Right lobe of liver (tissue), 6 donors: ENCODE measurements around the gene PPP2R5B. TPM values are rescaled to one million over a fixed set of nuclear protein-coding genes. Genes with fewer than 3 reads are reported as not detected.
A peak's percentile ranks its signal among the peaks of the same experiment; 100 is the strongest.

Source experiments
- ATAC-seq, 4 donors: fragments of 200-7000 bp; cut with Tn5 transposase; one replicate each; pipeline ENCODE4 v1.9.1; 2020; ENCODE audit warnings: mild to moderate bottlenecking in 4 of 4, moderate library complexity in 4 of 4
- DNase-seq, 3 donors: peaks; one replicate each; pipeline ENCODE4 v3.0.0-alpha.2; 2020
- H3K27ac ChIP-seq, 3 donors: fragments of 200-600 bp; one replicate each; pipeline ENCODE4 v1.8.0; 2022
- H3K27me3 ChIP-seq, 2 donors: fragments of 200-600 bp; one replicate each; pipeline ENCODE4 v1.8.0; 2022
- H3K36me3 ChIP-seq, 4 donors: fragments of 200-600 bp; sonication (generic) in 1 of 4; one replicate each; pipeline versions ENCODE4 v1.5.1 to v1.8.0; 2017 to 2022; ENCODE audit warnings: control low read depth in 1 of 4
- H3K4me1 ChIP-seq, 4 donors: fragments of 200-600 bp; sonication (generic) in 1 of 4; one replicate each; pipeline versions ENCODE4 v1.5.1 to v1.8.0; 2017 to 2022; ENCODE audit warnings: control low read depth in 1 of 4
- H3K4me3 ChIP-seq, 3 donors: fragments of 200-600 bp; one replicate each; pipeline ENCODE4 v1.8.0; 2022
- H3K9me3 ChIP-seq, 4 donors: fragments of 200-600 bp; sonication (generic) in 1 of 4; one replicate each; pipeline versions ENCODE4 v1.5.1 to v1.8.0; 2017 to 2022; ENCODE audit warnings: control low read depth in 1 of 4
- POLR2A ChIP-seq: fragments of 450-650 bp; IDR thresholded peaks from one replicate; pipeline ENCODE4 v1.6.1; 2017; ENCODE audit warnings: antibody characterized with exemption, mild to moderate bottlenecking
- WGBS: methylation state at CpG from one replicate; pipeline ENCODE4 v1.1.6; 2018; ENCODE audit warnings: low coverage, low lambda C conversion rate; ENCODE audit not compliant: insufficient coverage; ENCODE audit errors: missing lambda C conversion rate; 5-methylcytosine and 5-hydroxymethylcytosine counted together
- intact Hi-C, 2 donors: fragments of 100-400 bp; cut with DNase I; formaldehyde crosslinking; loops; one replicate each; pipeline versions ENCODE4 v1.11.2 to v1.14.1; 2022
- total RNA-seq, 6 experiments: library from RNA; depleted of rRNA in 2 of 6; stranded (reverse); fragments of >200 nt in 2 of 6; fragmentation: NEBNext Ultra II Directional in 3 of 6; extraction: Animal tissue kit (Norgen Biotek cat#: 25700) in 3 of 6; gene quantifications; one replicate each; pipeline versions ENCODE4 v1.1.0 to v1.2.4, GENCODE V29; 2016 to 2023
- TF ChIP-seq, protein P1 (sequence below), 4 donors: fragments of 200-600 bp in 3 of 4; fragments of 450-650 bp in 1 of 4; IDR thresholded peaks; one replicate each; pipeline versions ENCODE4 v1.5.1 to v1.8.0; 2016 to 2022; ENCODE audit warnings: antibody characterized with exemption in 4 of 4, mild to moderate bottlenecking in 2 of 4
- donor health status: DM: no; HTN: yes; CAD: no.
- donor health status: DM: no; HTN: no; CAD: no.
- donor health status: DM: no; HTN: no; CAD: no.
- donor health status: DM: no; HTN: yes; CAD: no.
- donor health status: DM: no; HTN: yes; CAD: no.

Gene PPP2R5B
- total RNA-seq, 6 experiments from 2014 or later: 6.8 to 12.6 (median 8.9) TPM

DNA sequence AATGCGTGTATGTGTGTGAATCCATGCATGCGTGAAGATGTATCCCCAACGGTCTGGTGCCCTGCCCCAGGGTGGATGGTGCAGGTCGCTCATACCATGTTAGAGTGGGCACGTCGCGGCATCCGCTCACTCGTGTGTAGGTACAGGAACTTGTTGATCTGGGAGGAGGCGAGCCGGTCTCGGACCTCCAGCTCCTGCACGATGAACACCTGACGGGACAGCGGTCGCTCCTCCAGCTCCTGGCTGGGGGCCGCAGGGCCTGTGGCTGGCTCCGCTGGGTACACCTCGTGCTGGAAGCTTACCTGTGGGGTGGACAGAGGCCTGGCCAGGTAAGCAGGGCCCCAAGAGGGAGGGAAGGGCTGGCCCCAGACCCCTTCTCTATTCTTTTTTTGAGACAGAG, 25.9 kb upstream of the PPP2R5B start:
- intact Hi-C loops: loop anchor here in 1 of 2 donors (5.0 kb wide), 1 partner anchor 46 kb away; no protein-coding TSS in a partner anchor
- Histone ChIP-seq H3K4me1 (peaks cover 0 to 14% (median 6%) of the 10 kb centered on the region in 4 donors), H3K4me3 (no peak overlapping the region), H3K9me3 (no peaks in the 10 kb centered on the region), H3K36me3 (peaks cover 0 to 54% (median 19%) of the 10 kb centered on the region in 4 donors), H3K27ac (no peak overlapping the region), H3K27me3 (no peaks in the 10 kb centered on the region)
- DNase-seq: peak; percentile 24 to 54 (median 43)
- TF ChIP-seq, protein P1, sequence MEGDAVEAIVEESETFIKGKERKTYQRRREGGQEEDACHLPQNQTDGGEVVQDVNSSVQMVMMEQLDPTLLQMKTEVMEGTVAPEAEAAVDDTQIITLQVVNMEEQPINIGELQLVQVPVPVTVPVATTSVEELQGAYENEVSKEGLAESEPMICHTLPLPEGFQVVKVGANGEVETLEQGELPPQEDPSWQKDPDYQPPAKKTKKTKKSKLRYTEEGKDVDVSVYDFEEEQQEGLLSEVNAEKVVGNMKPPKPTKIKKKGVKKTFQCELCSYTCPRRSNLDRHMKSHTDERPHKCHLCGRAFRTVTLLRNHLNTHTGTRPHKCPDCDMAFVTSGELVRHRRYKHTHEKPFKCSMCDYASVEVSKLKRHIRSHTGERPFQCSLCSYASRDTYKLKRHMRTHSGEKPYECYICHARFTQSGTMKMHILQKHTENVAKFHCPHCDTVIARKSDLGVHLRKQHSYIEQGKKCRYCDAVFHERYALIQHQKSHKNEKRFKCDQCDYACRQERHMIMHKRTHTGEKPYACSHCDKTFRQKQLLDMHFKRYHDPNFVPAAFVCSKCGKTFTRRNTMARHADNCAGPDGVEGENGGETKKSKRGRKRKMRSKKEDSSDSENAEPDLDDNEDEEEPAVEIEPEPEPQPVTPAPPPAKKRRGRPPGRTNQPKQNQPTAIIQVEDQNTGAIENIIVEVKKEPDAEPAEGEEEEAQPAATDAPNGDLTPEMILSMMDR (IDR thresholded peaks at IDR 0.05): no peak
- no peak for TF ChIP-seq POLR2A
- no peak for ATAC-seq
- WGBS: 100% methylated on average over 2 of the region's 19 CpGs

DNA sequence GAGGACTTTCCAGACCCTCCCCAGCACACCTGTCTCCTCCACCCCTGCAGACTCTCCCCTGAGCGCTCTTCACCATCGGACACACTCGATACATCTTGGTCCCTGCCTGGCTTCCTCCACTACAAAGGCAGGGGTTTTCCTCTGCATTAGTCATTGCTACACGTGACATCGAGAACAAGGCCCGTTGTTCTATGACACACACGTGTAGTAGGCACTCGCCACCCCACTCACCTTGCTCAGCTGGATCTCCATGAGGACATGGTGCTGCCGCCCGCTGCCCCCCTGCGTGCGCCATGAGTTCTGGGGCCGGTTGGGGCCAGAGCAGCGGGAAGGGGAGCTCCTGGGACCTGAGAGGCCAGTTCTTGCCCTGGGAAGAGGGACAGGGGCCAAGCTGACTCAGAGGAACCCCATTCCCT, 24.2 kb upstream of the PPP2R5B start:
- ATAC-seq: no peak
- H3K36me3 ChIP-seq: peaks cover 0 to 64% (median 25%) of the 10 kb centered on the region in 4 donors

DNA sequence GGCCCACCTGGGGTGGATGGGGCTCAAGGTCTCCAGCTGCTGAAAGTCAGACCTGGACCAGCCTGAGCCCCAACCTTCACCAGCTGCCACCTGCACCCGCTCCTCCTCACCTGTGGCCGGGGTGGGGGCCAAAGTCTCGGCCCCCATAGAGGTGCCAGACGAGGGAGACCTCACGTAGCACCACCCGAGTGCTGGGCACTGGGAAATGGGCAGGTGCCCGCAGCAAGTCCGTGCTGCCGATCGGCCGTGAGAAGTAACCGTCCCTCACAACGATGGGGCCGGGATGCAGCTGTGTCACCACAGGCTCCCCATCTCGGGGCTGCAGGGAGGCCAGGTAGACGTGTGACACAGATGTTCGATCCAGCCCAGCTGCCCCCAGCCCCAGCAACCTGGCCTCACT, 23.7 kb upstream of the PPP2R5B start:
- intact Hi-C loops: no loop called here
- Histone ChIP-seq H3K27me3 (no peaks in the 10 kb centered on the region), H3K36me3 (peaks cover 0 to 69% (median 26%) of the 10 kb centered on the region in 4 donors), H3K4me1 (no peaks in the 10 kb centered on the region), H3K9me3 (no peaks in the 10 kb centered on the region), H3K27ac (no peak overlapping the region), H3K4me3 (no peak overlapping the region)
- DNase-seq (peak in 1 of 3 donors; percentile 41), ATAC-seq (no peak)
- WGBS: no CpG with 5 or more reads among the region's 17 CpGs
- TF ChIP-seq, protein P1 (IDR thresholded peaks at IDR 0.05): no peak
- TF ChIP-seq POLR2A: no peak

More for the DNA sequence above, 24.2 kb upstream of the PPP2R5B start:
- intact Hi-C loops: no loop called here
- no peak overlapping the region for H3K4me3 ChIP-seq
- TF ChIP-seq, protein P1 (IDR thresholded peaks at IDR 0.05): no peak
- no peak for TF ChIP-seq POLR2A
- no peaks in the 10 kb centered on the region for H3K9me3 ChIP-seq
- DNase-seq: no peak
- WGBS: 67% methylated on average over 7 of the region's 14 CpGs
- no peaks in the 10 kb centered on the region for H3K4me1 ChIP-seq
- H3K27ac ChIP-seq: no peak overlapping the region
- no peaks in the 10 kb centered on the region for H3K27me3 ChIP-seq

DNA sequence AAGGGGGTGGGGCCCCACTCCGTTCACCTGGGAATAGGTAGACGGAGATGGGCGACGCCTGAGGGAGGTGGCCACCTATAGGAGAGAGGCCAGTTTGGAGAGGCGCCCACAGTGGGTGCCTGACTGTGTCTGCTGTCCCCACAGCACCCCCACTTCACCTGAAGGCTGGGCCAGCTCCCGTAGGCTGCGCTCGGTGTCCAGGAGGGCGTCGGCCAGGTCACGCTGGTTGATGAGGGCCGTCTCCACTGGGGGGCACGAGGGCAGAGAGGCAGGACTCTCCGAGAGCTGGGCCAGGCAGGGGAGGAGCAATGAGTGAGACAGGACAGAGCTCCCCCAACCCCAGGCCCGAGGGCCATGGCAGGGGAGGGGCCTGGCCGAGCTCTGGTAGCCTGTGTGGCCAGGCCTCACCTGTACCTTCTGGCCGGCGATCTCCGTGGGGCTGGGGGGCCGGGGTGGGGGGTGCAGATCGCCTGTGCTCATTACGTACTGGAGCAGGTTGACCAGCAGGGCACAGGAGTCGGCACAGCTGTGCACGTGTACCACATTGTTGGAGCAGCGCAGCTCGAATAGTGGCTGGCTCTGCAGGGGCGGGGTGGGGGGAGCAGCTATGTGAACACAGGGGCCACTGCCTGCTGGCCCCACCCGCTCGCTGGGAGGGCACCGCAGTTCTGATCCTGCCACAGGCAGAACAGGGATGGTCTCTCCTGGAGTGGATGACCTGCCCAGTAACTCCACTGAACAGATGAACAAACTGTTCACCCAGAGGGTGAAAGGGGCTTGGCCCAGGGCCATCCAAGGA, 22.2 kb upstream of the PPP2R5B start:
- H3K27ac ChIP-seq: no peak overlapping the region
- no peaks in the 10 kb centered on the region for H3K9me3 ChIP-seq
- H3K36me3 ChIP-seq: peaks cover 0 to 80% (median 30%) of the 10 kb centered on the region in 4 donors
- no peak overlapping the region for H3K4me3 ChIP-seq
- H3K4me1 ChIP-seq: no peaks in the 10 kb centered on the region
- no peak for DNase-seq
- TF ChIP-seq, protein P1 (IDR thresholded peaks at IDR 0.05): no peak
- no peak for TF ChIP-seq POLR2A
- H3K27me3 ChIP-seq: no peaks in the 10 kb centered on the region
- no peak for ATAC-seq
- intact Hi-C loops: no loop called here
- no CpG with 5 or more reads among the region's 30 CpGs for whole genome bisulfite sequencing
